Natural killer cell (primary cell): ENCODE data around the gene PDE4D. TPM values are rescaled to one million over a fixed set of nuclear protein-coding genes. Genes with fewer than 3 reads are reported as not detected.

Source experiments
- ATAC-seq, 3 donors: fragments of 150-1000 bp in 2 of 3; fragments of 200-7000 bp in 1 of 3; cut with Tn5 transposase; 1 replicate in 1 of 3; 2 replicates in 2 of 3; pipeline ENCODE4 v1.10.0; 2021; ENCODE audit warnings: mild to moderate bottlenecking in 2 of 3, moderate library complexity in 2 of 3
- DNase-seq, 2 donors: peaks; one replicate each; pipeline versions ENCODE4 v3.0.0 to v3.0.0-alpha.2; 2013 to 2021; ENCODE audit warnings: mixed read lengths in 1 of 2
- H3K27ac ChIP-seq: one replicate; pipeline ENCODE4 v1.5.1; 2013; ENCODE audit warnings: mild to moderate bottlenecking, low read length
- H3K27me3 ChIP-seq: one replicate; pipeline ENCODE4 v1.6.1; 2013; ENCODE audit warnings: low read length; ENCODE audit not compliant: control insufficient read depth, insufficient read depth
- H3K36me3 ChIP-seq: one replicate; pipeline ENCODE4 v1.6.1; 2013; ENCODE audit warnings: low read length; ENCODE audit not compliant: control insufficient read depth, insufficient read depth
- H3K4me1 ChIP-seq: one replicate; pipeline ENCODE4 v1.6.1; 2013; ENCODE audit warnings: low read length; ENCODE audit not compliant: control insufficient read depth, insufficient read depth
- H3K4me3 ChIP-seq: one replicate; pipeline ENCODE4 v1.5.1; 2013; ENCODE audit warnings: low read length
- H3K9me3 ChIP-seq: one replicate; pipeline ENCODE4 v1.6.1; 2013; ENCODE audit warnings: low read length; ENCODE audit not compliant: control insufficient read depth, insufficient read depth
- H3K27ac Mint-ChIP-seq, 2 donors: one replicate each; pipeline ENCODE4 v1.8.0; 2022; ENCODE audit warnings: mild to moderate bottlenecking in 2 of 2, mixed read lengths in 2 of 2, moderate library complexity in 1 of 2
- H3K27me3 Mint-ChIP-seq, 2 donors: one replicate each; pipeline ENCODE4 v1.8.0; 2022; ENCODE audit warnings: low read depth in 2 of 2, mixed read lengths in 2 of 2
- H3K36me3 Mint-ChIP-seq: one replicate; pipeline ENCODE4 v1.8.0; 2022; ENCODE audit warnings: mixed read lengths
- H3K4me1 Mint-ChIP-seq, 2 donors: one replicate each; pipeline ENCODE4 v1.8.0; 2022; ENCODE audit warnings: mixed read lengths in 2 of 2
- H3K4me3 Mint-ChIP-seq: one replicate; pipeline ENCODE4 v1.8.0; 2022; ENCODE audit warnings: mild to moderate bottlenecking, moderate library complexity, mixed read lengths
- H3K9me3 Mint-ChIP-seq, 2 donors: one replicate each; pipeline ENCODE4 v1.8.0; 2022; ENCODE audit warnings: mixed read lengths in 2 of 2
- WGBS: methylation state at CpG from one replicate; pipeline ENCODE4 v1.1.7; 2013; ENCODE audit warnings: missing lambda C conversion rate; ENCODE audit not compliant: insufficient coverage; 5-methylcytosine and 5-hydroxymethylcytosine counted together
- intact Hi-C: fragments of 100-400 bp; cut with micrococcal nuclease; formaldehyde crosslinking; loops from one replicate; pipeline ENCODE4 v1.14.2; 2022
- total RNA-seq, 4 donors: library from RNA; stranded (reverse); fragments of 120-200 nt in 1 of 4; gene quantifications; one replicate each; pipeline versions ENCODE4 v1.2.3 to v1.2.4, GENCODE V29; 2013 to 2022
- TF ChIP-seq, protein P1 (sequence below): fragments of 200-600 bp; IDR thresholded peaks from one replicate; pipeline ENCODE4 v1.8.0; 2022; ENCODE audit warnings: antibody characterized with exemption

The PDE4D gene
- total RNA-seq, 3 donors from 2014 or later (not counting 1 experiment from before 2014, with no cell fraction given) = 109 to 170 (median 116) TPM

DNA sequence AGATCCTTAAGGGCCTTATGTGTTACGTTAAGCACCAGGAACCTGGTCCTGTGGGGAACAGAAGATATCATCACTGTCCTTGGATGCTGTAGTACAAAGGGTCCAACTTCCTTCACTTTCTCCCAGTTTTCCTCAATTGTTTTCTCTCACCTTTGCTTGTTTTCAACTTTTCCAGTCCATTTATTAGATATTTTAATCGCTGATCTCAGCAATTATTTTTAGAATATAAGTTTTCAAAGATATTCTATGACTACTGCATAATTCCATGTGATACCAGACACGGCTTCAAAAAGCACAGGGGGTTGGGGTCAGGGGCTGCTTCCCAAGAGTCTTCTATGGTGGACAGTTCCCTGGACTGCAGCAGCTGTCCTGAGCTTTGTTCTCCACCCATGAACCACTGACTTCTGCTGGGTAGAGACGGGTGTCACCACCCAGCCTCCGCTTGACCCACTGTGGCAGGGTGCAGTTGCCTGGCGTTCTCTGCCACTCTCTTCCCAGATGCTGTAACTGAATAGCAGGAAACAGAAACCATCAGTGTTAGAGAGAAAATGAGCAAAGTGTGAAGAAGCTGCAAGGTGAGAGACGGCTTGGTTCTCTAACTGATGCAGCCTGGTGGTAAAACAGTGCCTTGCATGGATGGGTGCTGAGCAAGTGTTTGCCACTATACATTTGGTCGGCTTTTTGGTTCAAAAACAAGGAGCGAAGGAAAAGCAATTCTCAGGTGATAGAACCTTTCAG is 927.7 kb downstream of the PDE4D start:
- Histone ChIP-seq H3K9me3 (no peaks in the 10 kb centered on the region), H3K4me3 (no peak overlapping the region), H3K4me1 (no peaks in the 10 kb centered on the region), H3K36me3 (no peaks in the 10 kb centered on the region), H3K27ac (no peak overlapping the region), H3K27me3 (no peaks in the 10 kb centered on the region)
- H3K36me3 Mint-ChIP-seq = no peaks in the 10 kb centered on the region
- H3K27ac Mint-ChIP-seq = peak overlapping the region in 1 of 2 donors; percentile 37
- no peaks in the 10 kb centered on the region for H3K27me3 Mint-ChIP-seq
- intact Hi-C loops = no loop called here
- TF ChIP-seq, protein P1, sequence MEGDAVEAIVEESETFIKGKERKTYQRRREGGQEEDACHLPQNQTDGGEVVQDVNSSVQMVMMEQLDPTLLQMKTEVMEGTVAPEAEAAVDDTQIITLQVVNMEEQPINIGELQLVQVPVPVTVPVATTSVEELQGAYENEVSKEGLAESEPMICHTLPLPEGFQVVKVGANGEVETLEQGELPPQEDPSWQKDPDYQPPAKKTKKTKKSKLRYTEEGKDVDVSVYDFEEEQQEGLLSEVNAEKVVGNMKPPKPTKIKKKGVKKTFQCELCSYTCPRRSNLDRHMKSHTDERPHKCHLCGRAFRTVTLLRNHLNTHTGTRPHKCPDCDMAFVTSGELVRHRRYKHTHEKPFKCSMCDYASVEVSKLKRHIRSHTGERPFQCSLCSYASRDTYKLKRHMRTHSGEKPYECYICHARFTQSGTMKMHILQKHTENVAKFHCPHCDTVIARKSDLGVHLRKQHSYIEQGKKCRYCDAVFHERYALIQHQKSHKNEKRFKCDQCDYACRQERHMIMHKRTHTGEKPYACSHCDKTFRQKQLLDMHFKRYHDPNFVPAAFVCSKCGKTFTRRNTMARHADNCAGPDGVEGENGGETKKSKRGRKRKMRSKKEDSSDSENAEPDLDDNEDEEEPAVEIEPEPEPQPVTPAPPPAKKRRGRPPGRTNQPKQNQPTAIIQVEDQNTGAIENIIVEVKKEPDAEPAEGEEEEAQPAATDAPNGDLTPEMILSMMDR = peak; percentile 17
- no peaks in the 10 kb centered on the region for H3K9me3 Mint-ChIP-seq
- peaks cover 20 to 29% of the 10 kb centered on the region in 2 donors for H3K4me1 Mint-ChIP-seq
- H3K4me3 Mint-ChIP-seq = no peak overlapping the region
- peak in 1 of 2 donors; percentile 39 for DNase-seq
- 66% methylated on average over 8 of the region's 9 CpGs for WGBS
- ATAC-seq = peak; percentile 67 to 79 (median 76)

DNA sequence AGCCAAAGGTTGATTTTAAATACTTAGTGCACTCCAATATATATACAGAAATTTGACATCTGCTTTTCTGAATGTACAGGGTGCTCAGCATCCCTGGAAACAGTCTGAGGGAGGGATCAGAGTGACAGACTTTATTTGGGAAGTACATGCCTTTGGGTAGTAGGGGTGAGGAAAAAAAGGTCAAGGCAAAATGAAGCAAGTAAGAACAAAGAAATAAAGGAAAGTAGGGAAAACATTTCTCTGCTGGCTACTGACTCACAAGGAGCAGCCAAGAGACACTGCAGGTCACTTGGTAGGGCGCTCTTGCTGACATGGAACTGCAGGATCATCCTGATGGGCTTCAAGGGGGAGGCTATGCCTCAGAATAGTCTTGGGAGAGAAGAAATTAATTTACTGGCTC is 929.7 kb downstream of the PDE4D start:
- Mint-ChIP-seq H3K4me3 (no peak overlapping the region), H3K9me3 (no peaks in the 10 kb centered on the region), H3K27ac (no peak overlapping the region), H3K36me3 (no peaks in the 10 kb centered on the region), H3K27me3 (no peaks in the 10 kb centered on the region), H3K4me1 (peaks cover 20 to 29% of the 10 kb centered on the region in 2 donors)
- Histone ChIP-seq H3K9me3 (no peaks in the 10 kb centered on the region), H3K4me3 (no peak overlapping the region), H3K4me1 (no peaks in the 10 kb centered on the region), H3K36me3 (no peaks in the 10 kb centered on the region), H3K27ac (no peak overlapping the region), H3K27me3 (no peaks in the 10 kb centered on the region)
- intact Hi-C loops = no loop called here
- TF ChIP-seq, protein P1 = no peak
- no peak for ATAC-seq
- no peak for DNase-seq
- 79% methylated on average over 1 of the region's 1 CpG for WGBS

DNA sequence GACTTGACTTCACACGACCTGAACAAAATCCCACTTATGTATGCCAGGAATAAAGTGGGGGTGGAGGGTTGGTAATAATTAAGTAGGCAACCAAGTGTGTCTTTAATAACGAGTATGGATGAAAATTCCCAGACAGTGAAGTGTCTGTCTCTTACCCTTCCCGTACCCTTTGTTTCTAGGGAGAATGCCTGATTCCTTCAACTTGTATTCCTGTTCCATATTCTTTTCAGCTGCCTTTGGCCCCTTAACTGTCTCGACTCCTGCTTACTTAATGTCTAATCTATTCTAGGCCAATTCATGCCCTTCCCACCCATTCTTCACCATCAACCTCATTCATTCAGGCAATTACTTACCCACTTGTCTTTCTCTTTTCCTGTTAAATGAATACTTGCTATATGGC is 930.2 kb downstream of the PDE4D start:
- Histone ChIP-seq H3K36me3 (no peaks in the 10 kb centered on the region), H3K27ac (no peak overlapping the region), H3K4me1 (no peaks in the 10 kb centered on the region), H3K9me3 (no peaks in the 10 kb centered on the region), H3K4me3 (no peak overlapping the region), H3K27me3 (no peaks in the 10 kb centered on the region)
- no peak for ATAC-seq
- Mint-ChIP-seq H3K27ac (no peak overlapping the region), H3K4me3 (no peak overlapping the region), H3K36me3 (no peaks in the 10 kb centered on the region), H3K4me1 (peaks cover 20 to 28% of the 10 kb centered on the region in 2 donors), H3K27me3 (no peaks in the 10 kb centered on the region), H3K9me3 (no peaks in the 10 kb centered on the region)
- DNase-seq = no peak
- TF ChIP-seq, protein P1 = no peak
- intact Hi-C loops = no loop called here
- 81% methylated on average over 4 of the region's 4 CpGs for WGBS
